ENCODE measurements around the gene UPF3A. TPM values are rescaled to one million over a fixed set of nuclear protein-coding genes. Genes with fewer than 3 reads are reported as not detected.
"Not testable (repeated sequence)": the region's sequence is repeated elsewhere in the genome, so short reads cannot be mapped to it uniquely, and the experiment has no call there.

UPF3A gene
- total RNA-seq, 4 donors from 2014 or later: 28.9 to 85.8 (median 33.4) TPM

DNA sequence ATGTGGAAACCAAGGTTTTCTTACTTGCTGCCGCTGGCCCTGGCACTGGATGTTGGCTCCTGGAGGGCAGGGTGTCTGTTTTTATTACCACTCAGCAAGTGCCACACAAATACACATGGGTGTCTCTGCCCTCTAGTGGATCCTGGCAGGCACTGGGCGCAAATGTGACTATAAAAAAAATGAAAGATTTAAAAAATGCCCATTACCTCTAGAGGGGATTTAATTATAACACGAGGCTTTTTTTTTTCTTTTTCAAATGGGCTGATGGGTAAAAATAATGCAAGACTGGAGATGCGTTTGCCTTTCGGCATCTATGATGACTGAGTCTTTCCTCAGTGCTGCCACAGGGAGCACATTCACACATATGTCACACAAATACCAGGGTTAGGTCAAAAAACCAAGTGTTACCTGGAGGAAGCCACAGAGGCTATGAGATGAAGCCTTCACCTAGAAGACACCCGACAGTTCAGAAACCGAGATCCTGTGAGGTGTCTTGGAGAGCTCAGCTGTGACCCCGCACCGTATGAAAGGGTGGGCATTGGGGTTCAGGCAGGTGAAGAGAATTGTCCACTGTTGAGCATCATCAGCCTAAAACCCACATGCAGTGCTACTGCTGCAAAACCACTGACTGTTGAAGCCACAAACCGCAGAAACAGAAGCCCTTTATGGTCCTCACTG is 58.6 kb downstream of the UPF3A start:
- no peak overlapping the region for H3K4me3 ChIP-seq
- DNase-seq: peak in 2 of 3 donors; percentile 31 to 74
- TF ChIP-seq, protein P1, sequence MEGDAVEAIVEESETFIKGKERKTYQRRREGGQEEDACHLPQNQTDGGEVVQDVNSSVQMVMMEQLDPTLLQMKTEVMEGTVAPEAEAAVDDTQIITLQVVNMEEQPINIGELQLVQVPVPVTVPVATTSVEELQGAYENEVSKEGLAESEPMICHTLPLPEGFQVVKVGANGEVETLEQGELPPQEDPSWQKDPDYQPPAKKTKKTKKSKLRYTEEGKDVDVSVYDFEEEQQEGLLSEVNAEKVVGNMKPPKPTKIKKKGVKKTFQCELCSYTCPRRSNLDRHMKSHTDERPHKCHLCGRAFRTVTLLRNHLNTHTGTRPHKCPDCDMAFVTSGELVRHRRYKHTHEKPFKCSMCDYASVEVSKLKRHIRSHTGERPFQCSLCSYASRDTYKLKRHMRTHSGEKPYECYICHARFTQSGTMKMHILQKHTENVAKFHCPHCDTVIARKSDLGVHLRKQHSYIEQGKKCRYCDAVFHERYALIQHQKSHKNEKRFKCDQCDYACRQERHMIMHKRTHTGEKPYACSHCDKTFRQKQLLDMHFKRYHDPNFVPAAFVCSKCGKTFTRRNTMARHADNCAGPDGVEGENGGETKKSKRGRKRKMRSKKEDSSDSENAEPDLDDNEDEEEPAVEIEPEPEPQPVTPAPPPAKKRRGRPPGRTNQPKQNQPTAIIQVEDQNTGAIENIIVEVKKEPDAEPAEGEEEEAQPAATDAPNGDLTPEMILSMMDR (IDR thresholded peaks at IDR 0.05): peak; percentile 42 to 76 (median 64)
- TF ChIP-seq POLR2A (IDR thresholded peaks at IDR 0.05): no peak
- H3K27ac ChIP-seq: no peak overlapping the region
- H3K9me3 ChIP-seq: no peaks in the 10 kb centered on the region
- H3K4me1 ChIP-seq: no peaks in the 10 kb centered on the region
- no peaks in the 10 kb centered on the region for H3K27me3 ChIP-seq
- H3K36me3 ChIP-seq: no peaks in the 10 kb centered on the region

DNA sequence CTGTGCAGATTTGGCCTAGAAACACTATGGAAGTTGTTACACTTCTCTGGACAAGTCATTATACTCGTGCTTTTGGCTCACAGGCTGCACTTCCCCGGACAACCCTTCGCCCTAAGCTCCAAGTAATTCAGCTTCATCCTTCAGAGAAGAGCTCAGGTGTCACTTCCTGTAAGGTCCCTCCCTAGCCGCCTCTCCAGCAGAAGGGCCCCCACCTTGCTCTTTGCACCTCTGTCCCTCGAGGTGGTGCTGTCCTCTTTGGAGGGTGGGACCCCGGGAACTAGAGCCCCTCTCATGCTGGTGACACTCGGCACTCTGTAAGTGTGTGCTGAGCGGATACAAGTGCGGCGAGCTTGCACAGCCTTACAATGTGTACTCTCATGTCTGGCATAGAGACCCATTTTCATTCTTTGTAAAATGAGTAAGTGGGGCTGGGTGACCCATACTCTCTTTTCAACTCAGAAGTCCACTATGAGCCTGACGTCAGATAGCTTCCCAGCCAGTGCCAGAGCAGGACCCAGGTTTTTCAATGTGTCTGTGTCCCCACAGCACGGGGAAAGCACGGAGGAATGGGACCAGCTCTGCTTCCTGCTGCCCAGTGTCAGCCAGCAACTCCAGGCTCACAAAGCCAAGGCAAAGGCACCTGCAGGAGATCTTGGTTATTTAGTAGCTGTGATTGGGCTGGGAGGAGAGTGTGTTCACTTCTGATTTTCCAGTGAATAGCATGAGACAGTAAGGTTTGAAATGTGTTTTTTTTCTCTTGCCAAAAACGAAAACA is 59.8 kb downstream of the UPF3A start:
- Histone ChIP-seq H3K4me3 (no peak overlapping the region), H3K36me3 (no peaks in the 10 kb centered on the region), H3K9me3 (no peaks in the 10 kb centered on the region), H3K27me3 (no peaks in the 10 kb centered on the region), H3K4me1 (no peaks in the 10 kb centered on the region), H3K27ac (no peak overlapping the region)
- no peak for TF ChIP-seq POLR2A (IDR thresholded peaks at IDR 0.05)
- no peak for DNase-seq

DNA sequence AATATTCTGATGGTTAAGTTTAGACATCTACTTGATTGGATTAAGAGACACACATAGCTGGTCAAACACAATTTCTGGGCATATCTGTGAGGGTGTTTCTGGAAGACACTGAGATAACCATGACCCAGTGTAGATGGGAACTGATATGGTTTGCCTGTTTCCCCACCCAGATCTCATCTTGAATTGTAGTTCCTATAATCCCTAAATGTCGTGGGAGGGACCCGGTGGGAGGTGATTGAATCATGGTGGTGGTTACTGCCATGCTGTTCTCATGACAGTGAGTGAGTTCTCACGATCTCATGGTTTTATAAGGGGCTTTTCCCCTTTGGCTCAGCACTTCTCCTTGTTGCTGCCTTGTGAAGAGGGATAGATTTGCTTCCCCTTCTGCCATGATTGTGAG is 65.9 kb downstream of the UPF3A start:
- not testable (repeated sequence) for H3K4me3 ChIP-seq, DNase-seq

DNA sequence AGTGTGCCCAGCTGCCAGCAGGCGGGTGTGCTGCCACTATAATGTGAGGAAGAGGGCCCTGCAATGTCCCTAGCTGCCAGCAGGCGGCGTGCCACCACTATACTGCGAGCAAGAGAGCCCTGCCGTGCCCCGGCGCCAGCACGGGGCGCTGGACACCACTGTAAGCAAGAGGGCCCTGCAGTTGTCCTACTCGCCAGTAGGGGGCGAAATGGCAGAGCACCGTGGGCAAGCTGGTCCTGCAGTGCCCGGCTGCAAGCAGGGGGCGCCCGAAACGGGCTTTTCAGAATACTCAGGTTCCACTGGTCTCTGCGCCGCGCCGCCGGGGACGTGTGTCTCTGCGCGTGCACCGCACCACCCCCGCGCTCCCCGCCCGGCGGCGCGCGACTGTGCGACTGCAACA is 71.4 kb downstream of the UPF3A start:
- TF ChIP-seq, protein P1 (IDR thresholded peaks at IDR 0.05): peak in 4 of 6 experiments; percentile 21 to 49 (median 30)
- not testable (repeated sequence) for H3K4me1 ChIP-seq, H3K27ac ChIP-seq, H3K27me3 ChIP-seq, H3K9me3 ChIP-seq, H3K4me3 ChIP-seq, H3K36me3 ChIP-seq, DNase-seq

More for the DNA sequence above, 65.9 kb downstream of the UPF3A start:
- H3K36me3 ChIP-seq, H3K9me3 ChIP-seq, H3K27me3 ChIP-seq, H3K4me1 ChIP-seq, H3K27ac ChIP-seq: not testable (repeated sequence)

DNA sequence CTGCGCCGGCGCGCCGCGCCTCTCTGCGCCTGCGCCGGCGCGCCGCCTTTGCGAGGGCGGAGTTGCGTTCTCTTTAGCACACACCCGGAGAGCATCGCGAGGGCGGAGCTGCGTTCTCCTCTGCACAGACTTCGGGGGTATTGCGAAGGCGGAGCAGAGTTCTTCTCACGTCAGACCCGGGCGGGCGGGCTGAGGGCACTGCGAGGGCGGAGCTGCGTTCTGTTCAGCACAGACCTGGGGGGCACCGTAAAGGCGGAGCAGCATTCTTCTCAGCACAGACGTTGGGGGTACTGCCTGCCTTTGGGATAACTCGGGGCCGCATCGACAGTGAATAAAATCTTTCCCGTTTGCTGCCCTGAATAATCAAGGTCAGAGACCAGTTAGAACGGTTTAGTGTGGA is 72.0 kb downstream of the UPF3A start:
- not testable (repeated sequence) for H3K27me3 ChIP-seq, H3K9me3 ChIP-seq, DNase-seq, H3K4me1 ChIP-seq, H3K36me3 ChIP-seq, H3K4me3 ChIP-seq, H3K27ac ChIP-seq

Small RNA genes within 50 kb of the gene (small RNA-seq; reads per million reads assigned to genes)
- gene MIR4502 (0 reads per million in 2 donors), gene MIR548AR (0 reads per million in 2 donors)

Other genes starting within 250 kb of the UPF3A start
- 10 to 100 TPM in 1 of 4 donors, 1 to 10 TPM in 3; 3.5 to 41.3 (median 6.9) TPM for gene RASA3, start 149.0 kb upstream of the UPF3A start, total RNA-seq
- gene CFAP97D2, start 102.3 kb upstream of the UPF3A start, total RNA-seq: not detected
- 100 to 1,000 TPM in 1 of 4 donors, 10 to 100 TPM in 3; 50.1 to 149 (median 69.7) TPM for gene CDC16, start 46.7 kb upstream of the UPF3A start, total RNA-seq
- 10 to 100 TPM in 3 of 4 donors, 1 to 10 TPM in 1; 8.5 to 19.6 (median 15.5) TPM for gene CHAMP1, start 32.9 kb downstream of the UPF3A start, total RNA-seq